Measurements from ENCODE around the gene RBMS3. TPM values are rescaled to one million over a fixed set of nuclear protein-coding genes. Genes with fewer than 3 reads are reported as not detected.

Gene RBMS3
- total RNA-seq, 1 donor from 2014 or later, result 70.0 TPM

GRCh38 chr3:29635888-29636287, 355.0 kb downstream of the RBMS3 start:
- Histone ChIP-seq H3K4me1 (no peaks in the 10 kb centered on the region), H3K4me3 (no peak overlapping the region), H3K27me3 (no peaks in the 10 kb centered on the region), H3K9me3 (no peaks in the 10 kb centered on the region), H3K27ac (no peak overlapping the region), H3K36me3 (no peaks in the 10 kb centered on the region)
- no peak for TF ChIP-seq CTCF (IDR thresholded peaks at IDR 0.05)
- TF ChIP-seq POLR2A (IDR thresholded peaks at IDR 0.05), result no peak
- TF ChIP-seq POLR2AphosphoS5 (IDR thresholded peaks at IDR 0.05; ENCODE audit: insufficient read depth in 1 of 2, low read depth in 1 of 2), result no peak
- no peak for DNase-seq (ENCODE audit: extremely low spot score in 2 of 2)
- intact Hi-C loops (cut with DNase I), result no loop called here

DNA sequence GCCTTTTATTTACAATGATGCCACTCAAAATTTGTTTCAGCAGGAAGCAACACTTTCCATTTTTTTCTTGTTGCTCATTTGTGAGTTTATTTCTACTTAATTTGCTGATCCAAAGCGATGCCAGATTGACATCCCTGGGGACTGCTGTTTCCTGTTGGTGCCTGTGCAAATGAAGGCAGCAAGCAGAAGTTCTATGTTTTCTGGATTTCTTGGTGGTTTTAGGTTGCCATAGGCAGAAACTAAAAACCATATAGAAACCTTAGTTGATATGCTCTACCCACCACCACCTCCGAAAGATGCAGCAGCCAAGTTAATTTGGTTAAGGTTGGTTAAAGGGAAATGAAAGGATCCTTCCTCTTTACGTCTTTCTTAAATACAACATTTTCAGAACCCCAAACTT, 356.2 kb downstream of the RBMS3 start:
- H3K4me1 ChIP-seq, result no peaks in the 10 kb centered on the region

DNA sequence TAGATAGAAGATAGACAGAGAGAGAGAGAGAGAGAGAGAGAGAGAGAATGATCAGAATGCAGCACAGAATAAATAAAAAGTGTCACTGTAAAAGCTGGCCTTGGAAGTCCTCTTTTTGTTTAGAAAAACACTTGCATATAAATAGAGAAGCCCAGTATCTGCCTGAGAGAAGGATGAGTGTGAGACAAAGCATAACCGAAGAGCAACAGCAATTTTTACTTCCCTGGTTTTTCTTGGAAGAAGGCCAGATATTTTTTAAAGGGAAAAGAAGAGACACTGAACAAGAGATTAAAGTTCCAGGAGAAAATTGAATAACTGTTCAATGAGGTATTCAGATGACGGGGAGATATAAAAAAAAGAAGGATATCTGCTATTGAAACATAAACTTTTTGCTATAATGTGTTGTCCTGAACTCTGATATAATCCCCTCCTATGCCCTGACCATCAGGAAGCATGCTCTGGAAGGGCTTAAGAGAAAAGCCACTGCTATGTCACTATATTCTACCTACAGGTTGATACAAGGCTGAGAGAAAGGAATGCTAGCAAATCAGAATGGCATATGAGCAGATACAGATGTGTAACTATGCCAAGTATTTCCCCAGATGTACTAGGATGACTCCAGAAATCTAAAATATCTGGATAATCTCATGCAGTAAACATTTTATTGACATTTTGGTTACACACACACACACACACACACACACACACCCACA, 358.9 kb downstream of the RBMS3 start:
- intact Hi-C loops (cut with DNase I), result no loop called here
- no peak for DNase-seq (ENCODE audit: extremely low spot score in 2 of 2)
- no peak overlapping the region for H3K4me3 ChIP-seq
- no peaks in the 10 kb centered on the region for H3K36me3 ChIP-seq
- H3K27ac ChIP-seq, result no peak overlapping the region
- peaks cover 2% of the 10 kb centered on the region for H3K4me1 ChIP-seq
- H3K27me3 ChIP-seq, result no peaks in the 10 kb centered on the region
- TF ChIP-seq CTCF (IDR thresholded peaks at IDR 0.05) (no peak), POLR2A (IDR thresholded peaks at IDR 0.05) (no peak), POLR2AphosphoS5 (IDR thresholded peaks at IDR 0.05; ENCODE audit: insufficient read depth in 1 of 2, low read depth in 1 of 2) (no peak)
- H3K9me3 ChIP-seq, result no peaks in the 10 kb centered on the region

More for the DNA sequence above, 356.2 kb downstream of the RBMS3 start:
- TF ChIP-seq POLR2AphosphoS5 (IDR thresholded peaks at IDR 0.05; ENCODE audit: insufficient read depth in 1 of 2, low read depth in 1 of 2) (no peak), CTCF (IDR thresholded peaks at IDR 0.05) (no peak), POLR2A (IDR thresholded peaks at IDR 0.05) (no peak)
- H3K27me3 ChIP-seq, result no peaks in the 10 kb centered on the region
- H3K9me3 ChIP-seq, result no peaks in the 10 kb centered on the region
- H3K4me3 ChIP-seq, result no peak overlapping the region
- H3K27ac ChIP-seq, result no peak overlapping the region
- intact Hi-C loops (cut with DNase I), result no loop called here
- H3K36me3 ChIP-seq, result no peaks in the 10 kb centered on the region
- no peak for DNase-seq (ENCODE audit: extremely low spot score in 2 of 2)

DNA sequence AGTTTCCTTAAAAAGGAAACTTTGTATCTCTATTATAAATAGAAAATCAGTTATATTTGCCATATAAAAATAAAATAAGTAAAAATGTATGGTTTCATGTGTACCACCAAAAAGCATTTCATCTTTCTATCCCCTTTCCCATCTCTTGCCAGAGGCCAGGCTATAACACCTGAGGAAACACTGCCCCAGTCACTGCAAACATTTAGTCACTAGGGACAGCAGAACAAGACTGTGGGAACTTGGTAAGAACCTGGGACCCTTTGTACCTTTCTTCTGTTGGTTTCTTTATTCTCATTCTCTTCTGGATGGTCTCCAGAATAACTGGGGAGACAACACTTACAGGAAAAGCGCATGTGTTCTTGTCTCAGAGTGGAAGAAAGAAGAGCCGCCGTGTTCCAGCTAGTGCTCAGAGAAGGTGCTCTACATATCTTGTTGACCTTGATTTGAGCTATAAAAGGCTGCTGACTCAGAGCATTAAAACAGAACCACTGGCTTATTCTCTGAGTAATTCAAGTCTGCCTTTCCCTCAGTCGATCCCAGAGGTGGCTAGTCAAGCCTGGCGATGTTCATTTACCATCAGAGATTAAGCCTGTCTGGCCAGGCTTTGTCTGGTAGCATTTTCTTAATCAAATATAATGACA, 361.6 kb downstream of the RBMS3 start:
- intact Hi-C loops (cut with DNase I), result no loop called here
- Histone ChIP-seq H3K36me3 (no peaks in the 10 kb centered on the region), H3K9me3 (no peaks in the 10 kb centered on the region), H3K4me3 (no peak overlapping the region), H3K27ac (no peak overlapping the region), H3K4me1 (peaks cover 8% of the 10 kb centered on the region), H3K27me3 (no peaks in the 10 kb centered on the region)
- TF ChIP-seq POLR2AphosphoS5 (IDR thresholded peaks at IDR 0.05; ENCODE audit: insufficient read depth in 1 of 2, low read depth in 1 of 2), result no peak
- TF ChIP-seq CTCF (IDR thresholded peaks at IDR 0.05), result no peak
- TF ChIP-seq POLR2A (IDR thresholded peaks at IDR 0.05), result no peak
- no peak for DNase-seq (ENCODE audit: extremely low spot score in 2 of 2)

GRCh38 chr3:29643034-29643425, 362.2 kb downstream of the RBMS3 start:
- no peaks in the 10 kb centered on the region for H3K9me3 ChIP-seq
- TF ChIP-seq POLR2A (IDR thresholded peaks at IDR 0.05) (no peak), POLR2AphosphoS5 (IDR thresholded peaks at IDR 0.05; ENCODE audit: insufficient read depth in 1 of 2, low read depth in 1 of 2) (no peak), CTCF (IDR thresholded peaks at IDR 0.05) (no peak)
- no peaks in the 10 kb centered on the region for H3K36me3 ChIP-seq
- no peaks in the 10 kb centered on the region for H3K27me3 ChIP-seq
- intact Hi-C loops (cut with DNase I), result no loop called here
- DNase-seq (ENCODE audit: extremely low spot score in 2 of 2), result no peak
- H3K4me1 ChIP-seq, result peaks cover 8% of the 10 kb centered on the region
- no peak overlapping the region for H3K4me3 ChIP-seq
- H3K27ac ChIP-seq, result no peak overlapping the region

Measured in vagina (tissue), 2 donors.